HCT116 (cell line): ENCODE data around the gene ZBTB7C. TPM values are rescaled to one million over a fixed set of nuclear protein-coding genes. Genes with fewer than 3 reads are reported as not detected.

Experiments
- ATAC-seq: fragments of 200-7000 bp; cut with Tn5 transposase; 2 replicates; pipeline ENCODE4 v1.9.1; 2020; ENCODE audit warnings: mild to moderate bottlenecking, moderate library complexity
- BruUV-seq: library from RNA; stranded (reverse); fragments of 400-500 nt; replicated peaks from 2 replicates; lab custom pipeline; 2021; lab: Mats Ljungman, UMichigan
- CTCF ChIA-PET: fragments of 300-600 bp; sonication (Branson Sonifier 250); formaldehyde crosslinking; loops from one replicate; lab custom pipeline; 2021; ENCODE audit warnings: antibody characterized with exemption; lab: Charles Lee
- POLR2A ChIA-PET: fragments of 300-600, 350-600 bp; sonication (Branson Sonifier 250); formaldehyde crosslinking; loops from one replicate; lab custom pipeline; 2021; ENCODE audit warnings: antibody characterized with exemption; lab: Charles Lee
- RAD21 ChIA-PET, 2 experiments: fragments of 300-600 bp; sonication (Branson Sonifier 250); formaldehyde crosslinking; loops; one replicate each; lab custom pipeline; 2023; ENCODE audit warnings: low total read pairs in 2 of 2; ENCODE audit not compliant: uncharacterized antibody in 2 of 2, unreplicated experiment in 2 of 2, low non-redundant PET in 1 of 2; lab: Charles Lee
- DNase-seq: peaks from one replicate; pipeline ENCODE4 v3.0.0-alpha.2; 2010; ENCODE audit warnings: low read depth, low spot score
- H2AFZ ChIP-seq: fragments of 200-600 bp; shearing (Covaris generic), sonication (generic); 2 replicates; pipeline ENCODE4 v1.6.1; 2017; ENCODE audit warnings: low read depth, mixed run types, mixed read lengths, antibody characterized with exemption, low read length; ENCODE audit not compliant: poor library complexity, severe bottlenecking
- H3K27ac ChIP-seq: 2 replicates; pipeline ENCODE4 v1.5.1; 2012; ENCODE audit warnings: low read depth, low read length
- H3K27me3 ChIP-seq: fragments of 200-600 bp; sonication (generic); 2 replicates; pipeline ENCODE4 v1.6.1; 2016; ENCODE audit warnings: mixed run types, low read length, mixed read lengths; ENCODE audit not compliant: insufficient read depth
- H3K36me3 ChIP-seq, 2 experiments: fragments of 200-500 bp in 1 of 2; fragments of 200-600 bp in 1 of 2; sonication (Bioruptor generic) in 1 of 2; sonication (generic) in 1 of 2; 2 replicates each; pipeline versions ENCODE4 v1.5.1 to v1.6.1; 2014 to 2016; ENCODE audit warnings: low read length in 2 of 2, inconsistent platforms in 1 of 2, mixed read lengths in 1 of 2, mixed run types in 1 of 2; ENCODE audit not compliant: insufficient read depth in 2 of 2, control insufficient read depth in 1 of 2
- H3K4me1 ChIP-seq, 2 experiments: fragments of 200-600 bp in 1 of 2; sonication (generic) in 1 of 2; 2 replicates each; pipeline versions ENCODE4 v1.5.1 to v1.6.1; 2012 to 2017; ENCODE audit warnings: low read length in 2 of 2, inconsistent platforms in 1 of 2, mild to moderate bottlenecking in 1 of 2, mixed read lengths in 1 of 2, mixed run types in 1 of 2, moderate library complexity in 1 of 2; ENCODE audit not compliant: insufficient read depth in 2 of 2, control insufficient read depth in 1 of 2
- H3K4me2 ChIP-seq: fragments of 200-600 bp; sonication (generic); 2 replicates; pipeline ENCODE4 v1.6.1; 2017; ENCODE audit warnings: mixed run types, low read length, mixed read lengths
- H3K4me3 ChIP-seq, 2 experiments: fragments of 200-600 bp in 1 of 2; sonication (generic) in 1 of 2; replicated peaks in 1 of 2; 2 replicates each; pipeline ENCODE4 v1.5.1; 2011 to 2016; ENCODE audit warnings: low read length in 2 of 2, control low read depth in 1 of 2, low read depth in 1 of 2, mild to moderate bottlenecking in 1 of 2, mixed read lengths in 1 of 2, mixed run types in 1 of 2
- H3K79me2 ChIP-seq: fragments of 200-600 bp; sonication (generic); 2 replicates; pipeline ENCODE4 v1.6.1; 2017; ENCODE audit warnings: mild to moderate bottlenecking, mixed run types, low read length, moderate library complexity, mixed read lengths; ENCODE audit not compliant: insufficient read depth
- H3K9ac ChIP-seq: fragments of 200-600 bp; sonication (generic); 2 replicates; pipeline ENCODE4 v1.6.1; 2016; ENCODE audit warnings: low read length, mixed read lengths
- H3K9me2 ChIP-seq: fragments of 200-600 bp; sonication (generic), shearing (Covaris generic); 2 replicates; pipeline ENCODE4 v1.6.1; 2017; ENCODE audit warnings: mixed run types, mild to moderate bottlenecking, moderate library complexity; ENCODE audit not compliant: insufficient read depth
- H3K9me3 ChIP-seq, 2 experiments: fragments of 200-500 bp in 1 of 2; fragments of 200-600 bp in 1 of 2; sonication (Bioruptor generic) in 1 of 2; sonication (generic) in 1 of 2; 2 replicates each; pipeline ENCODE4 v1.6.1; 2014 to 2017; ENCODE audit warnings: low read length in 2 of 2, mixed read lengths in 2 of 2, inconsistent platforms in 1 of 2, low read depth in 1 of 2, mild to moderate bottlenecking in 1 of 2, mixed run types in 1 of 2, moderate library complexity in 1 of 2; ENCODE audit not compliant: control insufficient read depth in 1 of 2, insufficient read depth in 1 of 2
- H4K20me1 ChIP-seq: fragments of 200-600 bp; sonication (generic), shearing (Covaris generic); 2 replicates; pipeline ENCODE4 v1.6.1; 2017; ENCODE audit warnings: mixed run types, mild to moderate bottlenecking, moderate library complexity; ENCODE audit not compliant: insufficient read depth
- EGR1 ChIP-seq: IDR thresholded peaks from 2 replicates; pipeline ENCODE4 v1.6.1; 2012; ENCODE audit warnings: low read depth
- FOSL1 ChIP-seq: IDR thresholded peaks from 2 replicates; pipeline ENCODE4 v1.6.1; 2012; ENCODE audit warnings: low read depth
- JUND ChIP-seq: IDR thresholded peaks from 2 replicates; pipeline ENCODE4 v1.6.1; 2012
- POLR2A ChIP-seq: IDR thresholded peaks from 2 replicates; pipeline ENCODE4 v1.7.0; 2011; ENCODE audit warnings: borderline replicate concordance; ENCODE audit not compliant: insufficient read depth, insufficient read length; ENCODE audit errors: extremely low read depth
- SP1 ChIP-seq: IDR thresholded peaks from 2 replicates; pipeline ENCODE4 v1.6.1; 2012; ENCODE audit warnings: low read depth
- SRF ChIP-seq: IDR thresholded peaks from 2 replicates; pipeline ENCODE4 v1.6.1; 2012; ENCODE audit warnings: low read depth
- ZFX ChIP-seq: fragments of 450-650 bp; IDR thresholded peaks from 2 replicates; pipeline ENCODE4 v1.6.1; 2017
- ZNF274 ChIP-seq: fragments of 200-500 bp; sonication (Bioruptor generic); IDR thresholded peaks from 2 replicates; pipeline ENCODE4 v1.6.1; 2014; ENCODE audit warnings: mild to moderate bottlenecking, low read depth, low read length, inconsistent platforms
- intact Hi-C: fragments of 100-400 bp; cut with micrococcal nuclease; formaldehyde crosslinking; loops from 2 replicates; pipeline ENCODE4 v1.10.0; 2022
- total RNA-seq: library from RNA; stranded (reverse); gene quantifications from one replicate; pipeline ENCODE4 v1.2.1, GENCODE V29; 2021; ENCODE audit not compliant: unreplicated experiment
- TF ChIP-seq, protein P1 (sequence below): IDR thresholded peaks from 2 replicates; pipeline ENCODE4 v1.6.1; 2012; ENCODE audit warnings: low read depth

ZBTB7C gene
- total RNA-seq, 1 experiment from 2014 or later = 0.37 TPM

- Histone ChIP-seq H3K4me3 (no peak overlapping the region), H2AFZ (no peak overlapping the region)
- ChIA-PET RAD21 (no interaction called here), CTCF (no interaction called here)
- no peak for TF ChIP-seq JUND
- TF ChIP-seq POLR2A = no peak
- no peak for TF ChIP-seq FOSL1
- TF ChIP-seq SP1 = no peak
- TF ChIP-seq EGR1 = no peak
- TF ChIP-seq ZFX = no peak
- TF ChIP-seq SRF = no peak
- TF ChIP-seq, protein P1, sequence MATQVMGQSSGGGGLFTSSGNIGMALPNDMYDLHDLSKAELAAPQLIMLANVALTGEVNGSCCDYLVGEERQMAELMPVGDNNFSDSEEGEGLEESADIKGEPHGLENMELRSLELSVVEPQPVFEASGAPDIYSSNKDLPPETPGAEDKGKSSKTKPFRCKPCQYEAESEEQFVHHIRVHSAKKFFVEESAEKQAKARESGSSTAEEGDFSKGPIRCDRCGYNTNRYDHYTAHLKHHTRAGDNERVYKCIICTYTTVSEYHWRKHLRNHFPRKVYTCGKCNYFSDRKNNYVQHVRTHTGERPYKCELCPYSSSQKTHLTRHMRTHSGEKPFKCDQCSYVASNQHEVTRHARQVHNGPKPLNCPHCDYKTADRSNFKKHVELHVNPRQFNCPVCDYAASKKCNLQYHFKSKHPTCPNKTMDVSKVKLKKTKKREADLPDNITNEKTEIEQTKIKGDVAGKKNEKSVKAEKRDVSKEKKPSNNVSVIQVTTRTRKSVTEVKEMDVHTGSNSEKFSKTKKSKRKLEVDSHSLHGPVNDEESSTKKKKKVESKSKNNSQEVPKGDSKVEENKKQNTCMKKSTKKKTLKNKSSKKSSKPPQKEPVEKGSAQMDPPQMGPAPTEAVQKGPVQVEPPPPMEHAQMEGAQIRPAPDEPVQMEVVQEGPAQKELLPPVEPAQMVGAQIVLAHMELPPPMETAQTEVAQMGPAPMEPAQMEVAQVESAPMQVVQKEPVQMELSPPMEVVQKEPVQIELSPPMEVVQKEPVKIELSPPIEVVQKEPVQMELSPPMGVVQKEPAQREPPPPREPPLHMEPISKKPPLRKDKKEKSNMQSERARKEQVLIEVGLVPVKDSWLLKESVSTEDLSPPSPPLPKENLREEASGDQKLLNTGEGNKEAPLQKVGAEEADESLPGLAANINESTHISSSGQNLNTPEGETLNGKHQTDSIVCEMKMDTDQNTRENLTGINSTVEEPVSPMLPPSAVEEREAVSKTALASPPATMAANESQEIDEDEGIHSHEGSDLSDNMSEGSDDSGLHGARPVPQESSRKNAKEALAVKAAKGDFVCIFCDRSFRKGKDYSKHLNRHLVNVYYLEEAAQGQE = no peak
- TF ChIP-seq ZNF274 = no peak
- TF ChIP-seq, all 23 proteins: peak for 0
- H3K27ac ChIP-seq = no peak overlapping the region
- H3K9ac ChIP-seq = no peak overlapping the region
- H3K4me2 ChIP-seq = no peak overlapping the region
- H3K9me2 ChIP-seq = no peaks in the 10 kb centered on the region
- no peaks in the 10 kb centered on the region for H3K36me3 ChIP-seq
- POLR2A ChIA-PET = no interaction called here
- H3K79me2 ChIP-seq = no peaks in the 10 kb centered on the region
- DNase-seq = no peak
- no peak for ATAC-seq
- intact Hi-C loops = no loop called here
- H3K27me3 ChIP-seq = no peaks in the 10 kb centered on the region
- no TSS peak for BruUV-seq
- H4K20me1 ChIP-seq = no peaks in the 10 kb centered on the region
- no peaks in the 10 kb centered on the region for H3K9me3 ChIP-seq
- H3K4me1 ChIP-seq = no peaks in the 10 kb centered on the region
These were observed 52.9 kb downstream of the ZBTB7C start for GRCh38 chr18:48356151-48356745.
